Measurements from ENCODE around the gene SBF1. TPM values are rescaled to one million over a fixed set of nuclear protein-coding genes. Genes with fewer than 3 reads are reported as not detected.

Gene SBF1
- total and polyA plus RNA-seq, 4 donors = 8.3 to 37.6 (median 16.4) TPM

- Histone ChIP-seq H3K27me3 (ENCODE audit: control insufficient read depth in 4 of 4, insufficient read depth in 4 of 4, low read length in 3 of 4) (no peaks in the 10 kb centered on the region), H3K4me3 (ENCODE audit: low read depth in 1 of 3, low read length in 3 of 3) (no peak overlapping the region), H3K9ac (ENCODE audit: low read depth in 1 of 2, low read length in 2 of 2) (no peak overlapping the region), H3K9me3 (ENCODE audit: control insufficient read depth in 4 of 4, low read length in 3 of 4) (no peaks in the 10 kb centered on the region), H3K27ac (ENCODE audit: low read depth in 1 of 2, low read length in 2 of 2) (no peak overlapping the region), H3K4me1 (ENCODE audit: control insufficient read depth in 4 of 4, insufficient read depth in 4 of 4, low read length in 3 of 4) (no peaks in the 10 kb centered on the region), H3K36me3 (ENCODE audit: control insufficient read depth in 4 of 4, insufficient read depth in 3 of 4, low read depth in 1 of 4, low read length in 3 of 4) (peaks cover 18 to 46% (median 20%) of the 10 kb centered on the region in 4 donors)
- 95% methylated on average over 5 of the region's 5 CpGs for WGBS
- no peak for DNase-seq (ENCODE audit: low spot score)
- TF ChIP-seq RXRA (IDR thresholded peaks at IDR 0.05) = no peak
- TF ChIP-seq YY1 (IDR thresholded peaks at IDR 0.05) = no peak
- TF ChIP-seq TAF1 (conservative IDR thresholded peaks at IDR 0.05) = no peak
- TF ChIP-seq NR2F2 (IDR thresholded peaks at IDR 0.05) = no peak
- no peak for TF ChIP-seq SP1 (IDR thresholded peaks at IDR 0.05)
- TF ChIP-seq ATF3 (IDR thresholded peaks at IDR 0.05) = no peak
- no peak for TF ChIP-seq FOXA1 (IDR thresholded peaks at IDR 0.05)
- TF ChIP-seq FOXA2 (IDR thresholded peaks at IDR 0.05) = no peak
- no peak for TF ChIP-seq ZBTB33 (IDR thresholded peaks at IDR 0.05)
- TF ChIP-seq HNF4A (conservative IDR thresholded peaks at IDR 0.05) = no peak
- TF ChIP-seq HNF4G (IDR thresholded peaks at IDR 0.05) = no peak
- TF ChIP-seq GABPA (IDR thresholded peaks at IDR 0.05 in 1 of 2, conservative IDR thresholded peaks at IDR 0.05 in 1 of 2) = no peak
- TF ChIP-seq, protein P1, sequence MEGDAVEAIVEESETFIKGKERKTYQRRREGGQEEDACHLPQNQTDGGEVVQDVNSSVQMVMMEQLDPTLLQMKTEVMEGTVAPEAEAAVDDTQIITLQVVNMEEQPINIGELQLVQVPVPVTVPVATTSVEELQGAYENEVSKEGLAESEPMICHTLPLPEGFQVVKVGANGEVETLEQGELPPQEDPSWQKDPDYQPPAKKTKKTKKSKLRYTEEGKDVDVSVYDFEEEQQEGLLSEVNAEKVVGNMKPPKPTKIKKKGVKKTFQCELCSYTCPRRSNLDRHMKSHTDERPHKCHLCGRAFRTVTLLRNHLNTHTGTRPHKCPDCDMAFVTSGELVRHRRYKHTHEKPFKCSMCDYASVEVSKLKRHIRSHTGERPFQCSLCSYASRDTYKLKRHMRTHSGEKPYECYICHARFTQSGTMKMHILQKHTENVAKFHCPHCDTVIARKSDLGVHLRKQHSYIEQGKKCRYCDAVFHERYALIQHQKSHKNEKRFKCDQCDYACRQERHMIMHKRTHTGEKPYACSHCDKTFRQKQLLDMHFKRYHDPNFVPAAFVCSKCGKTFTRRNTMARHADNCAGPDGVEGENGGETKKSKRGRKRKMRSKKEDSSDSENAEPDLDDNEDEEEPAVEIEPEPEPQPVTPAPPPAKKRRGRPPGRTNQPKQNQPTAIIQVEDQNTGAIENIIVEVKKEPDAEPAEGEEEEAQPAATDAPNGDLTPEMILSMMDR (IDR thresholded peaks at IDR 0.05; ENCODE audit: low read depth, low read length, missing input control) = no peak
- no peak for TF ChIP-seq EGR1 (IDR thresholded peaks at IDR 0.05; ENCODE audit: low read depth in 2 of 2)
- TF ChIP-seq RAD21 (IDR thresholded peaks at IDR 0.05) = no peak
These were observed 22.2 kb downstream of the SBF1 start for GRCh38 chr22:50452649-50453048.

DNA sequence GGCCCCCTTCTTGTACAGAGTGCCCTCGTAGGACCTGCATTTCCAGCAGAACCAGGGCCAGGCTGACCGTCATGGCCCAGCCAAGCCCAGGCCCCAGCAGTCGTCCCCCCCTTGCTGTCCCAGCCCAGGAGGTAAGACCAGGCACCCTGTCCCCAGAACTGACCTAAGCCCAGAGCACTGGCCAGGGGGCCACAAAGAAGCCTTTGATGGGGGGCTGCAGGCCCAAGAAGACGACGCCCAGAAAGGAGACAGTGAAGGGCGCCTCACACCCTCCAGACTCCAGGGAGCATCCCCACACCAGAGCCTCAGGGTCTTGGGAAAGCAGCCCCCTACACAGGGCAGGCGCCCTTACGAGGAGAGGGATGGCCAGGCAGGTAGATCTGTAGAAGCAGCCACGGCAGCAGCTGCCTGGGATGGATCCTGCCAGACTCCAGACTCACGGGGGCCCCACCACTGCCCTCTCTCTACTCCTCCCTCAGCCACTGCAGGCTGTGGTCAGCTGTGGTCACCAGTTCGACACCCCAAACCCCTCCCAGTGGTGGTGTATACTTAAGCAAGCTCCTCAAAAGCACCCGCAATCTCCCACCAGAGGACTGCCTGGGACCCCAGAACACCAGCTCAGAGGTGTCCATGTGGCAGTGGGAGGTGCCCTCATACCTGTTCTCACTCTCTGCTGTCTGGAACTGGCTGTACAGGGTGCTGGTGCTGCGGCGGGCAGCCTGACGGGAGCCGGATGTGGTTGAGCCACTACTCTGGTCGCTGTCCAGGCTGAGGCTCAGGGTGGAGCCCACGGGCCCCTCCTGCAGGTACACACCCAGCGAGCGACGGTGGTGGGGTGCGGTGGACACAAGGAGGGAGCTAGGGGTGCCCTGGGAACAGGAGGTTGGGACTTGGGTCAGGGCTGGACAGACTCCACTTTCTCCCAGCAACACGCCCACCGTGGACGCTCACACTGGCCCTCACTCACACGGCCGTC is 27.0 kb downstream of the SBF1 start:
- H3K9me3 ChIP-seq (ENCODE audit: control insufficient read depth in 4 of 4, low read length in 3 of 4) = no peaks in the 10 kb centered on the region
- TF ChIP-seq, protein P2, sequence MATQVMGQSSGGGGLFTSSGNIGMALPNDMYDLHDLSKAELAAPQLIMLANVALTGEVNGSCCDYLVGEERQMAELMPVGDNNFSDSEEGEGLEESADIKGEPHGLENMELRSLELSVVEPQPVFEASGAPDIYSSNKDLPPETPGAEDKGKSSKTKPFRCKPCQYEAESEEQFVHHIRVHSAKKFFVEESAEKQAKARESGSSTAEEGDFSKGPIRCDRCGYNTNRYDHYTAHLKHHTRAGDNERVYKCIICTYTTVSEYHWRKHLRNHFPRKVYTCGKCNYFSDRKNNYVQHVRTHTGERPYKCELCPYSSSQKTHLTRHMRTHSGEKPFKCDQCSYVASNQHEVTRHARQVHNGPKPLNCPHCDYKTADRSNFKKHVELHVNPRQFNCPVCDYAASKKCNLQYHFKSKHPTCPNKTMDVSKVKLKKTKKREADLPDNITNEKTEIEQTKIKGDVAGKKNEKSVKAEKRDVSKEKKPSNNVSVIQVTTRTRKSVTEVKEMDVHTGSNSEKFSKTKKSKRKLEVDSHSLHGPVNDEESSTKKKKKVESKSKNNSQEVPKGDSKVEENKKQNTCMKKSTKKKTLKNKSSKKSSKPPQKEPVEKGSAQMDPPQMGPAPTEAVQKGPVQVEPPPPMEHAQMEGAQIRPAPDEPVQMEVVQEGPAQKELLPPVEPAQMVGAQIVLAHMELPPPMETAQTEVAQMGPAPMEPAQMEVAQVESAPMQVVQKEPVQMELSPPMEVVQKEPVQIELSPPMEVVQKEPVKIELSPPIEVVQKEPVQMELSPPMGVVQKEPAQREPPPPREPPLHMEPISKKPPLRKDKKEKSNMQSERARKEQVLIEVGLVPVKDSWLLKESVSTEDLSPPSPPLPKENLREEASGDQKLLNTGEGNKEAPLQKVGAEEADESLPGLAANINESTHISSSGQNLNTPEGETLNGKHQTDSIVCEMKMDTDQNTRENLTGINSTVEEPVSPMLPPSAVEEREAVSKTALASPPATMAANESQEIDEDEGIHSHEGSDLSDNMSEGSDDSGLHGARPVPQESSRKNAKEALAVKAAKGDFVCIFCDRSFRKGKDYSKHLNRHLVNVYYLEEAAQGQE (IDR thresholded peaks at IDR 0.05) = no peak
- TF ChIP-seq ATF3 (IDR thresholded peaks at IDR 0.05) (no peak), TAF1 (conservative IDR thresholded peaks at IDR 0.05) (no peak), SP1 (IDR thresholded peaks at IDR 0.05) (no peak), EGR1 (IDR thresholded peaks at IDR 0.05; ENCODE audit: low read depth in 2 of 2) (no peak), HNF4A (conservative IDR thresholded peaks at IDR 0.05) (no peak), RAD21 (IDR thresholded peaks at IDR 0.05) (no peak), GABPA (IDR thresholded peaks at IDR 0.05 in 1 of 2, conservative IDR thresholded peaks at IDR 0.05 in 1 of 2) (no peak), ZBTB33 (IDR thresholded peaks at IDR 0.05) (no peak), RXRA (IDR thresholded peaks at IDR 0.05) (no peak)
- TF ChIP-seq, protein P3, sequence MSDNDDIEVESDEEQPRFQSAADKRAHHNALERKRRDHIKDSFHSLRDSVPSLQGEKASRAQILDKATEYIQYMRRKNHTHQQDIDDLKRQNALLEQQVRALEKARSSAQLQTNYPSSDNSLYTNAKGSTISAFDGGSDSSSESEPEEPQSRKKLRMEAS (IDR thresholded peaks at IDR 0.05) = no peak

More for the DNA sequence above, 27.0 kb downstream of the SBF1 start:
- DNase-seq (ENCODE audit: low spot score) = no peak
- no peak overlapping the region for H3K27ac ChIP-seq (ENCODE audit: low read depth in 1 of 2, low read length in 2 of 2)
- WGBS = 91% methylated on average over 27 of the region's 27 CpGs
- no peak overlapping the region for H3K9ac ChIP-seq (ENCODE audit: low read depth in 1 of 2, low read length in 2 of 2)
- no peaks in the 10 kb centered on the region for H3K27me3 ChIP-seq (ENCODE audit: control insufficient read depth in 4 of 4, insufficient read depth in 4 of 4, low read length in 3 of 4)
- peaks cover 0 to 20% (median 12%) of the 10 kb centered on the region in 4 donors for H3K36me3 ChIP-seq (ENCODE audit: control insufficient read depth in 4 of 4, insufficient read depth in 3 of 4, low read depth in 1 of 4, low read length in 3 of 4)
- no peaks in the 10 kb centered on the region for H3K4me1 ChIP-seq (ENCODE audit: control insufficient read depth in 4 of 4, insufficient read depth in 4 of 4, low read length in 3 of 4)
- no peak overlapping the region for H3K4me3 ChIP-seq (ENCODE audit: low read depth in 1 of 3, low read length in 3 of 3)
